Neural progenitor cell (in vitro differentiated cells): Measurements from ENCODE around the gene AGO3.

Source experiments
- EZH2 ChIP-seq: fragments of 200-600 bp; sonication (generic); IDR thresholded peaks from 2 replicates; pipeline ENCODE4 v1.6.1; 2017; ENCODE audit warnings: antibody characterized with exemption, mild to moderate bottlenecking, moderate library complexity
- EZH2phosphoT487 ChIP-seq: fragments of 200-600 bp; sonication (generic); IDR thresholded peaks from 2 replicates; pipeline ENCODE4 v1.6.1; 2017; ENCODE audit warnings: antibody characterized with exemption
- TF ChIP-seq, protein P1 (sequence below): fragments of 200-600 bp; sonication (generic); IDR thresholded peaks from 2 replicates; pipeline ENCODE4 v1.5.1; 2017; ENCODE audit warnings: antibody characterized with exemption, mild to moderate bottlenecking

DNA sequence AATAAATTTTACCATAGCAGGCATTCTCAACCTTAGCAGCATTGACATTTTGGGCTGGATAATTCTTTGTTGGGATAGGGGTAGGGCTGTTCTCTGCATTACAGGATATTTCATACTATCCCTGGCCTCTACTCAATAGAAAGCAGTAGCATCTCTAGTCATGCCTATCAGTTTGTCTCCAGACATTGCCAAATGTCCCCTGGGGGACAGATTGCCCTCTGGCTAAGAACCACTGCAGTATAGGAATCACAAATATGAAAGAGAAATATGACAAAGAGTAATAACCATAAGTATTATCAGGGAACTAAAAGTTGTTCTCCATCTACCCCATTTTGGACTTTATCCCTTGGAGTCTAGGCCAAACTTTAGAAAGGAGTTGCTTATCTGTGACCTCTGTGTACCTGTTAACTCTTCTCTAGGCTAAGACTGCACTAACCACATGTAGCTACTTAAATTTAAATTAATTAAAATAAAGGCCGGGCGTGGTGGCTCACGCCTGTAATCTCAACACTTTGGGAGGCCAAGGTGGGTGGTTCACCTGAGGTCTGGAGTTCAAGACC, 76.1 kb downstream of the AGO3 start:
- TF ChIP-seq, protein P1, sequence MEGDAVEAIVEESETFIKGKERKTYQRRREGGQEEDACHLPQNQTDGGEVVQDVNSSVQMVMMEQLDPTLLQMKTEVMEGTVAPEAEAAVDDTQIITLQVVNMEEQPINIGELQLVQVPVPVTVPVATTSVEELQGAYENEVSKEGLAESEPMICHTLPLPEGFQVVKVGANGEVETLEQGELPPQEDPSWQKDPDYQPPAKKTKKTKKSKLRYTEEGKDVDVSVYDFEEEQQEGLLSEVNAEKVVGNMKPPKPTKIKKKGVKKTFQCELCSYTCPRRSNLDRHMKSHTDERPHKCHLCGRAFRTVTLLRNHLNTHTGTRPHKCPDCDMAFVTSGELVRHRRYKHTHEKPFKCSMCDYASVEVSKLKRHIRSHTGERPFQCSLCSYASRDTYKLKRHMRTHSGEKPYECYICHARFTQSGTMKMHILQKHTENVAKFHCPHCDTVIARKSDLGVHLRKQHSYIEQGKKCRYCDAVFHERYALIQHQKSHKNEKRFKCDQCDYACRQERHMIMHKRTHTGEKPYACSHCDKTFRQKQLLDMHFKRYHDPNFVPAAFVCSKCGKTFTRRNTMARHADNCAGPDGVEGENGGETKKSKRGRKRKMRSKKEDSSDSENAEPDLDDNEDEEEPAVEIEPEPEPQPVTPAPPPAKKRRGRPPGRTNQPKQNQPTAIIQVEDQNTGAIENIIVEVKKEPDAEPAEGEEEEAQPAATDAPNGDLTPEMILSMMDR: no peak
- no peak for TF ChIP-seq EZH2phosphoT487
- TF ChIP-seq EZH2: no peak
